OCI-LY1 (cell line): Measurements from ENCODE around the gene TRIP12.

Source experiments
- EZH2 ChIP-seq: fragments of 200-600 bp; sonication (generic), shearing (Covaris generic); IDR thresholded peaks from 2 replicates; pipeline ENCODE4 v1.8.0; 2017; ENCODE audit warnings: borderline replicate concordance, mixed run types, mild to moderate bottlenecking, antibody characterized with exemption, low read length, moderate library complexity, mixed read lengths
- TF ChIP-seq, protein P1 (sequence below): fragments of 200-600 bp; sonication (generic), shearing (Covaris generic); IDR thresholded peaks from 2 replicates; pipeline ENCODE4 v1.5.1; 2017; ENCODE audit warnings: mild to moderate bottlenecking, antibody characterized with exemption, low read length, moderate library complexity, mixed read lengths

DNA sequence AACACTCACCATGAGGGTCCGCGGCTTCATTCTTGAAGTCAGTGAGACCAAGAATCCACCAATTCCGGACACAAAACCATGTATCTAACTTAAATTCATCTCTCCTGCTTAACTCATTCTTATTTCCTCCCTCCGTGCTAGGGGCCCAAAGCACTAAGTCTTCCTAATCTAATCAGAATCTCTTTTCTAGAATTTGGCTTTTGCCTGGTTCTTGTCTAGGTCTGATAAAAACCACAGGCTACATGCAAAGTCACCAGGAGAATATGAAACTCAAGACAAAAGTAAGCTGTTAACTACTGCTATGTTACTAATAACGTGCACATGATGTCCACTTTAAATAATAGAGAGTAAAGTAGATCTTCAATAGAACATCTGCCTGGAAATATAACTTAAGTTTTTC is 69.9 kb downstream of the TRIP12 start:
- TF ChIP-seq, protein P1, sequence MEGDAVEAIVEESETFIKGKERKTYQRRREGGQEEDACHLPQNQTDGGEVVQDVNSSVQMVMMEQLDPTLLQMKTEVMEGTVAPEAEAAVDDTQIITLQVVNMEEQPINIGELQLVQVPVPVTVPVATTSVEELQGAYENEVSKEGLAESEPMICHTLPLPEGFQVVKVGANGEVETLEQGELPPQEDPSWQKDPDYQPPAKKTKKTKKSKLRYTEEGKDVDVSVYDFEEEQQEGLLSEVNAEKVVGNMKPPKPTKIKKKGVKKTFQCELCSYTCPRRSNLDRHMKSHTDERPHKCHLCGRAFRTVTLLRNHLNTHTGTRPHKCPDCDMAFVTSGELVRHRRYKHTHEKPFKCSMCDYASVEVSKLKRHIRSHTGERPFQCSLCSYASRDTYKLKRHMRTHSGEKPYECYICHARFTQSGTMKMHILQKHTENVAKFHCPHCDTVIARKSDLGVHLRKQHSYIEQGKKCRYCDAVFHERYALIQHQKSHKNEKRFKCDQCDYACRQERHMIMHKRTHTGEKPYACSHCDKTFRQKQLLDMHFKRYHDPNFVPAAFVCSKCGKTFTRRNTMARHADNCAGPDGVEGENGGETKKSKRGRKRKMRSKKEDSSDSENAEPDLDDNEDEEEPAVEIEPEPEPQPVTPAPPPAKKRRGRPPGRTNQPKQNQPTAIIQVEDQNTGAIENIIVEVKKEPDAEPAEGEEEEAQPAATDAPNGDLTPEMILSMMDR = no peak
- no peak for TF ChIP-seq EZH2
